Islet precursor cell (in vitro differentiated cells): ENCODE measurements around the gene ATF3.
"Not testable (repeated sequence)": the region's sequence is repeated elsewhere in the genome, so short reads cannot be mapped to it uniquely, and the experiment has no call there.

Source experiments
- DNase-seq: peaks from one replicate; pipeline ENCODE4 v3.0.0-alpha.2; 2018

Gene ATF3

GRCh38 chr1:212629450-212630157 is 21.0 kb downstream of the ATF3 start:
- peak; percentile 32 for DNase-seq

- DNase-seq = peak; percentile 89
Observed at GRCh38 chr1:212630158-212630900, 21.8 kb downstream of the ATF3 start.

- peak; percentile 2 for DNase-seq
Observed at GRCh38 chr1:212633161-212633560, 24.6 kb downstream of the ATF3 start.

GRCh38 chr1:212634252-212634651 is 25.7 kb downstream of the ATF3 start:
- no peak for DNase-seq

GRCh38 chr1:212635141-212635631 is 26.6 kb downstream of the ATF3 start:
- peak; percentile 51 for DNase-seq

- peak; percentile 37 for DNase-seq
Observed at GRCh38 chr1:212637902-212638301, 29.3 kb downstream of the ATF3 start.

- DNase-seq = peak; percentile 48
Observed at GRCh38 chr1:212638492-212639151, 30.1 kb downstream of the ATF3 start.

- DNase-seq = not testable (repeated sequence)
Observed at GRCh38 chr1:212639524-212639923, 31.0 kb downstream of the ATF3 start.

- DNase-seq = peak; percentile 13
Observed at GRCh38 chr1:212640223-212640878, 31.8 kb downstream of the ATF3 start.

GRCh38 chr1:212641956-212642355 is 33.4 kb downstream of the ATF3 start:
- DNase-seq = peak; percentile 7

- DNase-seq = peak; percentile 26
Observed at GRCh38 chr1:212643877-212644276, 35.3 kb downstream of the ATF3 start.

GRCh38 chr1:212644866-212645545 is 36.4 kb downstream of the ATF3 start:
- peak; percentile 36 for DNase-seq

- DNase-seq = peak; percentile 38
Observed at GRCh38 chr1:212645546-212646543, 37.3 kb downstream of the ATF3 start.

GRCh38 chr1:212646588-212646987 is 38.0 kb downstream of the ATF3 start:
- peak; percentile 32 for DNase-seq

GRCh38 chr1:212647004-212647403 is 38.4 kb downstream of the ATF3 start:
- DNase-seq = peak; percentile 33

GRCh38 chr1:212648431-212648830 is 39.9 kb downstream of the ATF3 start:
- no peak for DNase-seq

GRCh38 chr1:212649020-212649419 is 40.5 kb downstream of the ATF3 start:
- DNase-seq = no peak

GRCh38 chr1:212650228-212650627 is 41.7 kb downstream of the ATF3 start:
- DNase-seq = no peak

- no peak for DNase-seq
Observed at GRCh38 chr1:212651521-212651920, 43.0 kb downstream of the ATF3 start.

GRCh38 chr1:212651977-212652376 is 43.4 kb downstream of the ATF3 start:
- no peak for DNase-seq

- DNase-seq = no peak
Observed at GRCh38 chr1:212652609-212653008, 44.0 kb downstream of the ATF3 start.
